Measurements from ENCODE around the gene HDAC9. TPM values are rescaled to one million over a fixed set of nuclear protein-coding genes. Genes with fewer than 3 reads are reported as not detected.

HDAC9 gene
- total RNA-seq, 4 donors from 2014 or later, result 3.0 to 14.0 (median 5.6) TPM

- Histone ChIP-seq H3K9me3 (no peaks in the 10 kb centered on the region), H3K4me3 (no peak overlapping the region), H3K36me3 (no peaks in the 10 kb centered on the region), H3K4me1 (no peaks in the 10 kb centered on the region), H3K27ac (no peak overlapping the region), H3K27me3 (no peaks in the 10 kb centered on the region)
- ATAC-seq, result no peak
- TF ChIP-seq POLR2A (IDR thresholded peaks at IDR 0.05), result no peak
- no peak for TF ChIP-seq CTCF (IDR thresholded peaks at IDR 0.05 in 4 of 5, conservative IDR thresholded peaks at IDR 0.05 in 1 of 5)
- in situ Hi-C loops (cut with MboI; ENCODE audit: low sequenced_read_pairs in 4 of 4), result no loop called here
- DNase-seq, result no peak
- intact Hi-C loops (cut with DNase I; ENCODE audit: low total_unique reads), result no loop called here
Observed at GRCh38 chr7:18780938-18781337, 285.4 kb downstream of the HDAC9 start.

- intact Hi-C loops (cut with DNase I; ENCODE audit: low total_unique reads) (no loop called here), in situ Hi-C loops (cut with MboI; ENCODE audit: low sequenced_read_pairs in 4 of 4) (no loop called here)
- no peaks in the 10 kb centered on the region for H3K4me1 ChIP-seq
- DNase-seq (no peak), ATAC-seq (no peak)
- no peaks in the 10 kb centered on the region for H3K27me3 ChIP-seq
- TF ChIP-seq POLR2A (IDR thresholded peaks at IDR 0.05) (no peak), CTCF (IDR thresholded peaks at IDR 0.05 in 4 of 5, conservative IDR thresholded peaks at IDR 0.05 in 1 of 5) (no peak)
- H3K27ac ChIP-seq, result no peak overlapping the region
- H3K36me3 ChIP-seq, result no peaks in the 10 kb centered on the region
- no peak overlapping the region for H3K4me3 ChIP-seq
- H3K9me3 ChIP-seq, result no peaks in the 10 kb centered on the region
Observed at GRCh38 chr7:18786196-18786727, 290.7 kb downstream of the HDAC9 start.

- Histone ChIP-seq H3K9me3 (no peaks in the 10 kb centered on the region), H3K36me3 (no peaks in the 10 kb centered on the region), H3K27ac (no peak overlapping the region), H3K4me1 (no peaks in the 10 kb centered on the region), H3K4me3 (no peak overlapping the region), H3K27me3 (no peaks in the 10 kb centered on the region)
- TF ChIP-seq CTCF (IDR thresholded peaks at IDR 0.05 in 4 of 5, conservative IDR thresholded peaks at IDR 0.05 in 1 of 5), result no peak
- in situ Hi-C loops (cut with MboI; ENCODE audit: low sequenced_read_pairs in 4 of 4), result no loop called here
- intact Hi-C loops (cut with DNase I; ENCODE audit: low total_unique reads), result no loop called here
- DNase-seq (no peak), ATAC-seq (no peak)
Observed at GRCh38 chr7:18786796-18787195, 291.2 kb downstream of the HDAC9 start.

GRCh38 chr7:18788026-18788425 lies 292.5 kb downstream of the HDAC9 start:
- Histone ChIP-seq H3K4me3 (no peak overlapping the region), H3K27me3 (no peaks in the 10 kb centered on the region), H3K4me1 (no peaks in the 10 kb centered on the region), H3K27ac (no peak overlapping the region), H3K36me3 (no peaks in the 10 kb centered on the region), H3K9me3 (no peaks in the 10 kb centered on the region)
- ATAC-seq (no peak), DNase-seq (no peak)
- in situ Hi-C loops (cut with MboI; ENCODE audit: low sequenced_read_pairs in 4 of 4) (no loop called here), intact Hi-C loops (cut with DNase I; ENCODE audit: low total_unique reads) (no loop called here)
- TF ChIP-seq CTCF (IDR thresholded peaks at IDR 0.05 in 4 of 5, conservative IDR thresholded peaks at IDR 0.05 in 1 of 5), result no peak
- TF ChIP-seq POLR2A (IDR thresholded peaks at IDR 0.05), result no peak
